Stromal cell of bone marrow (primary cell): ENCODE measurements around the gene ACSM4.
"Not testable (repeated sequence)": the region's sequence is repeated elsewhere in the genome, so short reads cannot be mapped to it uniquely, and the experiment has no call there.

Source experiments
- DNase-seq: peaks from one replicate; pipeline ENCODE4 v3.0.0-alpha.2; 2012; ENCODE audit warnings: low read depth

The ACSM4 gene

DNA sequence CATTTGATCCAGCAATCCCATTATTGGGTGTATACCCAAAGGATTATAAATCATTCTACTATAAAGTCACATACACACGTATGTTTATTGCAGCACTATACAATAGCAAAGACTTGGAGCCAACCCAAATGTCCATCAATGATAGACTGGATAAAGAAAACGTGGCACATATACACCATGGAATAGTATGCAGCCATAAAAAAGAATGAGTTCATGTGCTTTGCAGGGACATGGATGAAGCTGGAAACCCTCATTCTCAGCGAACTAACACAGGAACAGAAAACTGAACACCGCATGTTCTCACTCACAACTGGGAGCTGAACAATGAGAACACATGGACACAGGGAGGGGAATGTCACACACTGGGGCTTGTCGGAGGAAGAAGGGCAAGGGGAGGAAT is 33.9 kb downstream of the ACSM4 start:
- DNase-seq, result not testable (repeated sequence)

DNA sequence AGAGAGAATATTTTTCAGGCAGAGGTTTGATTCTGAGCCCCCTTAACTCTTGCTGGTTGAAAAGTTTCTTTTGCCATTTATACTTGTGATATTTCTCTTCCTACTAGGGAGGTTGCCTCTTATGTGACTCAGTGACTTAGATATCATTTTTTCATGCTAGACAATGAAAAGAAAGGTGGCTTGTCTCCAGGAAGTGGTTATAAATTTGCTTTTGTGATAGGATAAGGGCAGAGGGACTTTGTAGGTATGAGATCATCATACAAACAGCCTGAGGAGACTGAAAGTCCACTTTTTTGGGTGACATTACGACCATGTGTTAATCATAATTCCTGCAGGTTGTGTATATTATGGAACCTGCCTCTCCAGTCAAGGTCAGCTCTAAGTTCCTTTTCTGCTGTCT is 35.8 kb downstream of the ACSM4 start:
- DNase-seq, result no peak

DNA sequence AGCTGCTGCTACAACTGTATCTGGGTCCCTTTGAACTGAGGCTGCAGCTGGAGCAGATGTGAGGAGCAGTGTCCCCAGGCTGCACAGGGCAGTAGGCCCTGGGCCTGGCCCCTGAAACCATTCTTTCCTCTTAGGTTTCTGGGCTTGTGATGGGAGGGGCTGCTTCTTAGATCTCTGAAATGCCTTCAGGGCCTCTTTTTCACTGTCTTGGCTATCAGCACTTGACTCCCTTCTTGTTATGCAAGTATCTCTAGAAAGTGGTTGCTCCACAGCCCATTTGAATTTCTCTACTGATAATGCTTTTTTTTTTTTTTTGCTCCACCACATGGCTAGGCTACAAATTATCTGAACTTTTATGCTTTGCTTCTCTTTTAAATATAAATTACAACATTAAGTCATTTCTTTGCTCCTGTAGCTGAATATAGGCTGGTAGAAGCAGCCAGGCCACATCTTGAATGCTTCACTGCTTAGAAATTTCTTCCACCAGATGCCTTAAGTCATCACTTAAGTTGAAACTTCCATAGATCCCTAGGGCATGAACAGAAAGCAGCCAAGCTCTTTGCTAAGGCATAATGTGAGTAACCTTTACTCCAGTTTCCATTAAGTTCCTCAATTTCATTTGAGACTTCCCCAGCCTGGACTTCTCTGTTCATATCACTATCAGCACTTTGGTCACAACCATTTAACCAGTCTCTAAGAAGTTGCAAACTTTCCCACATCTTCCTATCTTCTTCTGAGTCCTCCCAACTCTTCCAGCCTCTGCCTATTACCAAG is 41.1 kb downstream of the ACSM4 start:
- DNase-seq, result no peak

DNA sequence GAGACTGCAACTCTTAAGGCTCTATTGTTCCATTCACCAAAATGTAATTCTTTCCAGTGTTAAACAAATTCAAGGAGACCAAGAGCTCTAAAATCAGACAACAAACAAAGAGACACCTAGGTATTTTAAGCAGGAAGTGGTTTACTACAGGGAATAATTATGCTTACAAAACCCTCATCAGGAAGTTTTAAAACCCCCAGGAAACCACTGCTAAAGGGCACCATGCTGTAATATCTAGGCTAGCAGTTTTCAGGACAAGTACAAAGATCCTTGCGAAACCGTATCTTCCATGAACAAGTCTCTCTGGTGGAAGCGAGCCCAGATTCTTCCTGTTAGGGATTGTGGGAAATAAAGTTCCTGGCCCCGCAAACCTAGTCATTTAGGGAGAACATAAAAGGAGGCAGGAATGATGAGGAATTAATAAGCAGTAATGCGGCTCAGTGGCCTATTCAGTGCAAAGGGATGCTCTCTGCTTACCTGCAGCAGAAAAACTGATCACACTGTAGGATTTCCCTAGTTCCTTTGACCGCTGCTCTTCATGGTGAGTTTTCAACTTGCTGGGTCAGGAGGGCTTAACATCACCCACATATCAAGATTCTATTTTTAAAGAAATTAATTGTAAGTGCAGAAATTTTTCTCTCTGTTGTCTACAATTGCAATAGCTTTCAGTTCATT is 42.8 kb downstream of the ACSM4 start:
- no peak for DNase-seq

DNA sequence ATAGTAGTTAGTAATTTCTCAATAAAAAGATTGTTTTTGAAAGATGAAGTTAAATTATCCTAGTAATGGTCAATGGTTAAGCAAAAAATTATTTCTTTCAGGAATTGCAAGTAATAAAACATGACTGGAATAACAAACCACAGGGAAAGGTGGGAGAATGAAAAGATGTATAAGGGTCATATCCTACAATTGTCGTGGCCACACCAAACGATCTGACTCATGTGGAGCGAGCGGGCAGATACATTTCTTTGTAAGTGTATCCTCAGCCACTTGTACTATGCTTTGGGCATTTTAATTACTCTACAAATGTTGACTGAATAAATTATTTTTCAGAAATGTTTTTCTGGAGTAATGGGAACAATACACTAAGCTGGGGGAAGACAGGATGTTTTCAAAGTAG is 45.5 kb downstream of the ACSM4 start:
- DNase-seq, result no peak

DNA sequence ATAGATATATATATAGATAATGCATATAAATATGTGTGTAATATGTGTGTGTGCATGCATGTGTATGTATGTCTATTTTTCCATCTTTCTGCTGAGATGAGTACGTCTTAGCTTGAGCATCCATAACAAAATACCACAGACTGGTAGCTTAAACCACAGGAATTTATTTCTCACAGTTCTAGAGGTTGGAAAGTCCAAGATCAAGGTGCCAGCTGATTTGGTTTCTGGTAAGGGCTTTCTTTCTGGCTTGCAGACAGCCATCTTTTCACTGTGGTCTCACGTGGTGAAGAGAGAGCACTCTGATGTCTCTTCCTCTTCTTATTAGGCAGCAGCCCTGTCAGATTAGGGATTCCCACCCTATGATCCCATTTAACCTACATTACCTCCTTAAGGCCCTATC is 47.3 kb downstream of the ACSM4 start:
- no peak for DNase-seq

DNA sequence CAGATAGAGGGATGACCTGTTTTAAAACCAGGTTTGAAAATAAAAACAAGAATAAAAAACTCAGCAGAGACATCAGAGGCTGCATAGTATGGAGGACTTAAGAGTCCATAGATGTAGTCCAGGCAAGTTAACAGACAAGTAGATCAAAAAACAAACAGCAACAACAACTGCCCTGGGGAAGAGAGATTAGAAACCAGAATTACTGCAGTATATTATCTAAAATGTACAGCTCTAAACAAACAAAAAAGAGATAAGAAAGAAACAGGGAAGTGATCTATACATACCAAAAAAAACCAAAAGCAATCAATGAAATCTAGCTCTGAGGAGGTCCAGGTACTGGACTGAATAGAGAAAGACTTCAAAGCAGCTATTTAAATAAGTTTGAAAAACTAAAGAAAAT is 48.8 kb downstream of the ACSM4 start:
- no peak for DNase-seq

DNA sequence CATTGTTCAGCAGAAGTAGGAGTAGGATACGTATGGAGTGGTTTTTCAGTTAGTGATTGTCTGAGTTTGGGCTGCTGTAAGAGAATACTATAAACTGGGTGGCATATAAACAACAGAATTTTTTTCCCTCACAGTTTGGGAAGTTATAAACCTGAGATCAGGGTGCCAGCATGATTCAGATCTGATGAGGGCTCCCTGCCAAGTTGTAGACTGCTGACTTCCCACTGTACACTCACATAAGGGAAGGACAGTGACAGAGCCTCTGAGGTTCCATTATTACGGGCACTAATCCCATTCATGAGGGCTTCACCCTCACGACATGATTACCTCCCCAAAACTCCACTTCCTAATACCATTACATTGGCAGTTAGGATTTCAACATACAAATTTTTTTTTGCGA is 50.7 kb downstream of the ACSM4 start:
- DNase-seq, result no peak

DNA sequence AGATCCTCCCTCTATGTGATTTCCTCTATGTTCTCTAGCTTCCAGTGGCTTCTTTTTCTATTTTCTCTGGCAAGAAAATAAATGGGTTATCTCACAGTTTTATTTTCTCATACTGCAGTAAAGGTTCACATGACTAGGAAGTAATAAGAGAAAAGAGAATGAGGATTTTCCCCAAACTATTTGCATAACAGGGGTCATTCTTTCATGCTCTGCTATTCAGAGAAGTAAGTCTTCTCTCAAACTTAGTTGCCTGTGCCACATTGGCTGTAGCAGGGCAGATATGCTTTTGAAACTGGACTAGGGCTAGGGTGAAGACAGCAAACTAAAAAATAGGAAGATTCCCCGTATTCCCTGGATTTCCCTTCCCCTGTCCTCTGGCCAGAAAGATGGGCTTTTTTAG is 57.4 kb downstream of the ACSM4 start:
- no peak for DNase-seq

DNA sequence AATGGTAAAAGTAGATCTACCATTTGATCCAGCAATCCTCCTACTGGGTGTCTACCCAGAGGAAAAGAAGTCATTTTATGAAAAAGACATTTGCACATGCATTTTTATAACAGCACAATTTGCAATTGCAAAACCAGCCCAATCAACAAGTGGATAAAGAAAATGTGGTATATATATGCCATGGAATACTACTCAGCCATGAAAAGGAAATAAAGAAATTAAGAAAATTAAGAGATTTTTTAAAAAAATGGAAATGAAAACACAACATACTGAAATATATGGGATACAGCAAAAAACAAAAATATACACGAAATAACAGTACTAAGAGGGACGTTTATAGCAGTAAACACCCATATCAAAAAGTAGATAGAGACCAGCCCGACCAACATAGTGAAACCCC is 58.9 kb downstream of the ACSM4 start:
- no peak for DNase-seq

DNA sequence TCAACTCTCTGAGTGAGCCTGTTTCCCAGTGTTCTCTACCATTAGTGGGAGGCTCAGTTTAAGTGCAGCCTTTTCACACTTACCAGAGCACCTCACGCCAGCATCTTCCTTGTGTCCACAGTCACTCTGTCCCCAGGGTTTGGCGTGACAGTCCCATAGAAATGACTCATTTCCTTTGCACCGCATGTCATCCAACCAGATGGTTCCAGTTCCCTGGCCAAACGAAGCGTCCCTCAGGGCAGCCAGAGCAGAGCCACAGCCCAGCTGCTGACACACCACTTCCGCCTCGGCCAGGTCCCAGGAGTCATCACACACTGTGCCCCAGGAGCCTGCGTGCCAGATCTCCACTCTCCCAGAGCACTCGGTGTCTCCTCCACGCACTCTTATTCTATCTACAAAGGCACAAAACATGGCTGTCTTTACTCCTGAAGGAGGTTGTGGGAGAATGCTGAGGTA is 65.4 kb downstream of the ACSM4 start:
- DNase-seq, result no peak

DNA sequence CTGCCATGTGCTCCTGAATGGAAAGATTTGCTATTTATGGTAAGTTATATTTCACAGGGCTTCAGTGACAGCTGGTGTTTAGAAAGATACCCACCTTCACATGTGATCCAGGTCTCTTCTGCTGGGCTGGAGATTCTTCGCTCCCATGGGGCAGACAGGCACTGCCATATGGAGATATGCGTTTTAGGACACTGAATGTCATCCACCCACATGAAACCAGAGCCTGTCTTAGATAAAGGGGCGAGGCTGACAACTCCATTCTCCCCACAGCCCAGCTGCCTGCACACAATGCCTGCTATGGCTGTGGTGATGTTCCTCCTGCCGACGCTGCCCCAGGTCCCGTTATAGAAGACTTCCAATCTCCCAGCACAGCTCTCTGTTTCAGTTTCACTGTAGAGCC is 69.4 kb downstream of the ACSM4 start:
- DNase-seq, result no peak

DNA sequence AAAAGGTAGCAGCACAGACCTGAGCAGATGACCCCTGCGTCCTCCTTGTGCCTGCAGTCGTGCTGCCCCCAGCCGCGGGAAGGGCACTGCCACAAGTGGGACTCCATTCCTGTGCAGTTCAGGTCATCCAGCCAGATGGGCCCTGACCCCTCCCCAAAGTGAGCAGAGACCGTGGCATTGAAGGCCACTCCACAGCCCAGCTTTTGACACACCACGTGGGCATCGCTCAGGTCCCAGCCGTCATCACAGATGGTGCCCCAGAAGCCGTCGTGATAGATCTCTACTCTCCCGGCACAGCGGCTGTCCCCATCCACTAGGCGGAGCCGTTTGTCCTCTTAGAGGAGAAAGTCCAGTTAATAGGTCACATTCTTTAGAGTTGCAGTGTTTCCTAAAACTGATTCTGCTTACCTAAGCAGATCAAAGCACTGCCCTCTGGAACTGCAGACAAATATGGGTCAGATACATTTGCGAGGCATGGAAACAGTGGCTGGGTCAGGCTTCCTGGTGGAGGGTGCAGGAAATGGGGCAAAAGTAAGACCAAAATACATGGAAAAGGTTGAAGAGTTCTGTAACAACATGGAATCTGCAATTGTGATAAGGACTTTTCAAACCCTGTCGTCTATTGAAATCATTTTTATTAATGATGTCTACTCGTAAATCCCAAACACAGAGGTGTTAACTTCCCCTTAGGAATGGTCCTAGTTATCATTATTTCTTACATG is 70.7 kb downstream of the ACSM4 start:
- DNase-seq, result no peak

DNA sequence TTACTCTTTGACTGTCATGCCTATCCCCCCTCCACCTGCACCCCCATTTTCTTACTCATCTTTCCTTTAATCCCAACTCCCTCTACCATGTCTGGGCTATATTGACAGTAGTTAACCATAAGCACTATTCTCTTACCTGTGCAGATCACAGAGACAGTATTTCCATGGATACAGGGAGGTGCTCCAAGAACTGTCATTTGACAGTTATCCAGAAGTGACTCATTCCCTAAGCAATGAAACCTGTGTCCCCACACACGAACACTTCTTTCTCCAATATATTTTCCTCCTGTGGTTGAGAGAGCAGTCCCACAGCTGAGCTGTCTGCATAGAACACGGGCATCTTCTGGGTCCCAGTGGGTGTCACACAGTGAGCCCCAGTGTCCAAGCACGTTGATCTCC is 71.3 kb downstream of the ACSM4 start:
- no peak for DNase-seq

DNA sequence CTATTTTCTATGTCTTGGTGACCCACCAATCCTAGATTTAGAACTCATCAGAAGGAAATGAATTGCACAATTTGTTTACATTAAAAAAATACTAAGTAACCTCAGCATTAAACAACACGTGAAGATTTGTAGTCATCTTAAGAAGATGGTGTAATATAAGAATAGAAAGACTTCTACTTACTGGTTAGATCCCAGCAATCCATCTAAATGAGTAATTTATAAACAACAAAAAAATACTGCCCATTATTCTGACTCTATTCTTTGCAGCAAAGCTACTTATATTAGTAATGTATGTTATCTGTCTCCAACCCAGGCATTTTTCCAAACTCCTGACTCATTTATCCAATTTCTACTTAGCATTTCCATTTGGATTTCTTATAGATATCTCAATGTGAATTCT is 72.3 kb downstream of the ACSM4 start:
- DNase-seq, result no peak
